Fibroblast of the aortic adventitia (primary cell): Measurements from ENCODE around the gene USP34. TPM values are rescaled to one million over a fixed set of nuclear protein-coding genes. Genes with fewer than 3 reads are reported as not detected.
"Not testable (repeated sequence)": the region's sequence is repeated elsewhere in the genome, so short reads cannot be mapped to it uniquely, and the experiment has no call there.

ENCODE experiments used
- DNase-seq: peaks from one replicate; pipeline ENCODE4 v3.0.0-alpha.2; 2010; ENCODE audit warnings: low read depth
- H3K4me3 ChIP-seq: 2 replicates; pipeline ENCODE4 v1.5.1; 2011; ENCODE audit warnings: low read depth, mild to moderate bottlenecking, control low read depth, low read length, moderate library complexity
- total RNA-seq: library from RNA; depleted of rRNA; stranded (reverse); fragments of >200 nt; gene quantifications from 2 replicates; pipeline ENCODE4 v1.2.3, GENCODE V29; 2012; ENCODE audit warnings: low replicate concordance
- TF ChIP-seq, protein P1 (sequence below): IDR thresholded peaks from 2 replicates; pipeline ENCODE4 v1.5.1; 2011; ENCODE audit warnings: mild to moderate bottlenecking, low read length, control low read depth, inconsistent platforms; ENCODE audit not compliant: insufficient read depth

Gene USP34
- total RNA-seq, 1 donor = 130 TPM

GRCh38 chr2:61470122-61470951, 550 bp downstream of the USP34 start:
- TF ChIP-seq, protein P1, sequence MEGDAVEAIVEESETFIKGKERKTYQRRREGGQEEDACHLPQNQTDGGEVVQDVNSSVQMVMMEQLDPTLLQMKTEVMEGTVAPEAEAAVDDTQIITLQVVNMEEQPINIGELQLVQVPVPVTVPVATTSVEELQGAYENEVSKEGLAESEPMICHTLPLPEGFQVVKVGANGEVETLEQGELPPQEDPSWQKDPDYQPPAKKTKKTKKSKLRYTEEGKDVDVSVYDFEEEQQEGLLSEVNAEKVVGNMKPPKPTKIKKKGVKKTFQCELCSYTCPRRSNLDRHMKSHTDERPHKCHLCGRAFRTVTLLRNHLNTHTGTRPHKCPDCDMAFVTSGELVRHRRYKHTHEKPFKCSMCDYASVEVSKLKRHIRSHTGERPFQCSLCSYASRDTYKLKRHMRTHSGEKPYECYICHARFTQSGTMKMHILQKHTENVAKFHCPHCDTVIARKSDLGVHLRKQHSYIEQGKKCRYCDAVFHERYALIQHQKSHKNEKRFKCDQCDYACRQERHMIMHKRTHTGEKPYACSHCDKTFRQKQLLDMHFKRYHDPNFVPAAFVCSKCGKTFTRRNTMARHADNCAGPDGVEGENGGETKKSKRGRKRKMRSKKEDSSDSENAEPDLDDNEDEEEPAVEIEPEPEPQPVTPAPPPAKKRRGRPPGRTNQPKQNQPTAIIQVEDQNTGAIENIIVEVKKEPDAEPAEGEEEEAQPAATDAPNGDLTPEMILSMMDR = no peak
- peak overlapping the region; percentile 86 for H3K4me3 ChIP-seq
- DNase-seq = no peak

- TF ChIP-seq, protein P1 = no peak
- DNase-seq = peak; percentile 46
- H3K4me3 ChIP-seq = peak overlapping the region; percentile 86
Observed at GRCh38 chr2:61469424-61470121, 1.3 kb downstream of the USP34 start.

DNA sequence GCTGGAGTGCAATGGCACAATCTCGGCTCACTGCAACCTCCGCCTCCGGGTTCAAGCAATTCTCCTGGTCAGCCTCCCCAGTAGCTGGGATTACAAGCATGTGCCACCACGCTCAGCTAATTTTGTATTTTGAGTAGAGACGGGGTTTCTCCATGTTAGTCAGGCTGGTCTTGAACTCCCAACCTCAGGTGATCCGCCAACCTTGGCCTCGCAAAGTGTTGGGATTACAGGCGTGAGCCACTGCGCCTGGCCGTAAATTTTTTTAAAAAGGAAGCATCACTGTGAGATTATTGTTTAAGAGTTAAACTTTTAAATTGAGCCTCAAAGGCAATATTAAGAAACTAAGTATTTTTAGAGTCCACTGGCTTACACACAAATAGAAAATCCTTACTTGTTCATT, 2.7 kb downstream of the USP34 start:
- H3K4me3 ChIP-seq, DNase-seq: not testable (repeated sequence)

DNA sequence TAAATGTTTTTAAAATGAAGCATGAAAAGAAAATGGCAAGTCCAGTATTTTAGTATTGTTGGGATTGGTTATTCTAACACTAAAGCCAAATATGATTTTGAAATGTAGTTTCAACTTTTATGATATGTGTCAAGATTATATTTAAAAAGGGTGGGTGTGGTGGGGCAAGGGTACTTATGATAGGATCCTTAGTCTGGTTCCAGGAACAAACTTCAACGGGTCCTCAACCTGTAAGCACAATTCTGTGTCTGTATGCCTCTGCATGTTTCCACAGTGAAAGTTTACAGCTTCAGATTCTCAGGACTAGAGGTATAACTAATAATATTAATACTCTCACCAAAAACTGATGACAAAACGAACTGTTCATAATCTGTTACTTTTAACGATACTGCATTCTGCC, 5.8 kb downstream of the USP34 start:
- no peak for DNase-seq
- TF ChIP-seq, protein P1 = no peak
- no peak overlapping the region for H3K4me3 ChIP-seq

GRCh38 chr2:61463769-61464475, 7.0 kb downstream of the USP34 start:
- DNase-seq = no peak
- H3K4me3 ChIP-seq = no peak overlapping the region
- TF ChIP-seq, protein P1 = no peak

DNA sequence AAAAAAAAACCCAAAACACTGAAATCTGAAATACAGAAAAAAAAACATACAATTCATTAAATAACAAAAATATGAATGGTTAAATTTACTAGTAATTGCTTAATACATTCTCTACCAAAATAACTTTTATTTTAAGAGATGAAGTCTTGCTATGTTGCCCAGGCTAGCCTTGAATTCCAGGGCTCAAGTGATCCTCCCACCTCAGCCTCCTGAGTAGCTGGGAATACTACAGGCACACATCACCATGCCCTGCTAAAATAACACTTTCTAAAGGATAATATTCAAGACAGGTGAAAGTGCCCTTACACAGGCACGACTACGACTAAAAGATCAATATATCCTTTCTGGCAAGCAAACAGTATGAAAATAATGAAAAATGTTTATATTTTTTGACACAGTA, 9.5 kb downstream of the USP34 start:
- DNase-seq = no peak
- no peak overlapping the region for H3K4me3 ChIP-seq
- TF ChIP-seq, protein P1 = no peak

DNA sequence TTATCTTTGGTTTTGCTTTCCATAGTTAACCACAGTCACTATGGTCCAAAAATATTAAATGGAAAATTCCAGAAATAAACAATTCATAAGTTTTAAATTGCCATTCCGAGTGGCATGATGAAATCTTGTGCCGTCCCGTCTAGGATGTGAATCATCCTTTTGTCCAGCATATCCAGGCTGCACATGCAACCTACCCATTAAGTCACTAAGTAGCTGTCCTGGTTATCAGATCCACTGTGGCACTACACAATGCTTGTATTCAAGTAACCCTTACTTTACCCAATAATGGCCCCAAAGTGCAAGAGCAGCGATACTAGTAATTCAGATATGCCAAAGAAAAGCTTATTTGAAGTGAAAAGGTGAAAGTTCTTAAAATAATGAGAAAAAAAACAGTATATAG, 10.7 kb downstream of the USP34 start:
- DNase-seq = peak; percentile 80
- TF ChIP-seq, protein P1 = no peak
- no peak overlapping the region for H3K4me3 ChIP-seq
